HEK293 (cell line): ENCODE data around the gene UGT2B7.

Experiments used
- REST ChIP-seq: fragments of 450-650 bp; formaldehyde crosslinking; IDR thresholded peaks from 2 replicates; pipeline ENCODE4 v1.5.1; 2016; ENCODE audit warnings: missing biosample characterization, missing genetic modification characterization
- SP3 ChIP-seq: fragments of 450-650 bp; formaldehyde crosslinking; IDR thresholded peaks from 2 replicates; pipeline ENCODE4 v1.5.1; 2016; ENCODE audit warnings: missing biosample characterization, missing genetic modification characterization
- ZBTB11 ChIP-seq: fragments of 450-650 bp; formaldehyde crosslinking; conservative IDR thresholded peaks from 2 replicates; pipeline ENCODE4 v1.5.1; 2016; ENCODE audit warnings: low read depth, missing biosample characterization, missing genetic modification characterization
- ZNF274 ChIP-seq, 2 experiments: fragments of 200-500 bp in 1 of 2; fragments of 450-650 bp in 1 of 2; sonication (Bioruptor generic) in 1 of 2; formaldehyde crosslinking in 1 of 2; IDR thresholded peaks; 2 replicates each; pipeline versions ENCODE4 v1.5.1 to v1.6.1; 2014 to 2016; ENCODE audit warnings: borderline replicate concordance in 1 of 2, inconsistent platforms in 1 of 2, low read length in 1 of 2, missing biosample characterization in 1 of 2, missing genetic modification characterization in 1 of 2
- ZNF660 ChIP-seq: fragments of 450-650 bp; IDR thresholded peaks from 2 replicates; pipeline ENCODE4 v1.5.1; 2018; ENCODE audit warnings: missing biosample characterization, mild to moderate bottlenecking, missing genetic modification characterization
- ZNF837 ChIP-seq: fragments of 450-650 bp; formaldehyde crosslinking; IDR thresholded peaks from 2 replicates; pipeline ENCODE4 v1.5.1; 2016; ENCODE audit warnings: missing biosample characterization, missing genetic modification characterization
- TF ChIP-seq, protein P1 (sequence below): fragments of 450-650 bp; formaldehyde crosslinking; IDR thresholded peaks from 2 replicates; pipeline ENCODE4 v1.5.1; 2016; ENCODE audit warnings: missing biosample characterization, missing genetic modification characterization

DNA sequence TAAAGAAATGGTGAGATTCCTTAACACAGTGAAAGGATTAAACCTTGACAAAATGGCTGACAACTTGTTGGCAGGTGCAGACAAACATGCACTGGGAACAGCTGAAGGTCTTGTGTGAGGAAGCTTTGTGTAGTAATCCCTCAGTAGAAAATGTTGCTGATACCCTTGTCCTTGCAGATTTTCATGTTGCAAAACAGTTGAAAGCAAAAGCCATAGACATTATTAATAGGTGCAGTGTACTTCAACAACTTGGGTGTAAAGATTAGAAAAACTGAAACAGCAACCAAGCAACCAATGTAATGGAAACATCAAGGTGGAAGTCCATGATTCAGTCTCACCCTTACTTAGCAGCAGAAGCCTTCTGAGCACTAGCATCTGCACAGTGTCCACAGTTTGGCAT lies 29.8 kb downstream of the UGT2B7 start:
- TF ChIP-seq, protein P1, sequence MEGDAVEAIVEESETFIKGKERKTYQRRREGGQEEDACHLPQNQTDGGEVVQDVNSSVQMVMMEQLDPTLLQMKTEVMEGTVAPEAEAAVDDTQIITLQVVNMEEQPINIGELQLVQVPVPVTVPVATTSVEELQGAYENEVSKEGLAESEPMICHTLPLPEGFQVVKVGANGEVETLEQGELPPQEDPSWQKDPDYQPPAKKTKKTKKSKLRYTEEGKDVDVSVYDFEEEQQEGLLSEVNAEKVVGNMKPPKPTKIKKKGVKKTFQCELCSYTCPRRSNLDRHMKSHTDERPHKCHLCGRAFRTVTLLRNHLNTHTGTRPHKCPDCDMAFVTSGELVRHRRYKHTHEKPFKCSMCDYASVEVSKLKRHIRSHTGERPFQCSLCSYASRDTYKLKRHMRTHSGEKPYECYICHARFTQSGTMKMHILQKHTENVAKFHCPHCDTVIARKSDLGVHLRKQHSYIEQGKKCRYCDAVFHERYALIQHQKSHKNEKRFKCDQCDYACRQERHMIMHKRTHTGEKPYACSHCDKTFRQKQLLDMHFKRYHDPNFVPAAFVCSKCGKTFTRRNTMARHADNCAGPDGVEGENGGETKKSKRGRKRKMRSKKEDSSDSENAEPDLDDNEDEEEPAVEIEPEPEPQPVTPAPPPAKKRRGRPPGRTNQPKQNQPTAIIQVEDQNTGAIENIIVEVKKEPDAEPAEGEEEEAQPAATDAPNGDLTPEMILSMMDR (tag by site-specific recombination) = no peak
- TF ChIP-seq REST (tag by site-specific recombination) = no peak
- TF ChIP-seq ZNF274 (IDR thresholded peaks at IDR 0.05; ENCODE audit: low read length) = no peak
- no peak for TF ChIP-seq ZNF274 (tag by site-specific recombination; IDR thresholded peaks at IDR 0.05; ENCODE audit: borderline replicate concordance)
- no peak for TF ChIP-seq SP3 (tag by site-specific recombination)
- no peak for TF ChIP-seq ZNF837 (tag by site-specific recombination)
- TF ChIP-seq ZBTB11 (tag by site-specific recombination) = no peak
- TF ChIP-seq ZNF660 = no peak
